HCT116 (cell line): Measurements from ENCODE around the gene AGBL1. TPM values are rescaled to one million over a fixed set of nuclear protein-coding genes. Genes with fewer than 3 reads are reported as not detected.
A peak's percentile ranks its signal among the peaks of the same experiment; 100 is the strongest.

Experiments
- ATAC-seq: fragments of 200-7000 bp; cut with Tn5 transposase; 2 replicates; pipeline ENCODE4 v1.9.1; 2020; ENCODE audit warnings: mild to moderate bottlenecking, moderate library complexity
- BruUV-seq: library from RNA; stranded (reverse); fragments of 400-500 nt; replicated peaks from 2 replicates; lab custom pipeline; 2021; lab: Mats Ljungman, UMichigan
- CTCF ChIA-PET: fragments of 300-600 bp; sonication (Branson Sonifier 250); formaldehyde crosslinking; loops from one replicate; lab custom pipeline; 2021; ENCODE audit warnings: antibody characterized with exemption; lab: Charles Lee
- POLR2A ChIA-PET: fragments of 300-600, 350-600 bp; sonication (Branson Sonifier 250); formaldehyde crosslinking; loops from one replicate; lab custom pipeline; 2021; ENCODE audit warnings: antibody characterized with exemption; lab: Charles Lee
- RAD21 ChIA-PET, 2 experiments: fragments of 300-600 bp; sonication (Branson Sonifier 250); formaldehyde crosslinking; loops; one replicate each; lab custom pipeline; 2023; ENCODE audit warnings: low total read pairs in 2 of 2; ENCODE audit not compliant: uncharacterized antibody in 2 of 2, unreplicated experiment in 2 of 2, low non-redundant PET in 1 of 2; lab: Charles Lee
- DNase-seq: peaks from one replicate; pipeline ENCODE4 v3.0.0-alpha.2; 2010; ENCODE audit warnings: low read depth, low spot score
- H2AFZ ChIP-seq: fragments of 200-600 bp; shearing (Covaris generic), sonication (generic); 2 replicates; pipeline ENCODE4 v1.6.1; 2017; ENCODE audit warnings: low read depth, mixed run types, mixed read lengths, antibody characterized with exemption, low read length; ENCODE audit not compliant: poor library complexity, severe bottlenecking
- H3K27ac ChIP-seq: 2 replicates; pipeline ENCODE4 v1.5.1; 2012; ENCODE audit warnings: low read depth, low read length
- H3K27me3 ChIP-seq: fragments of 200-600 bp; sonication (generic); 2 replicates; pipeline ENCODE4 v1.6.1; 2016; ENCODE audit warnings: mixed run types, low read length, mixed read lengths; ENCODE audit not compliant: insufficient read depth
- H3K36me3 ChIP-seq, 2 experiments: fragments of 200-500 bp in 1 of 2; fragments of 200-600 bp in 1 of 2; sonication (Bioruptor generic) in 1 of 2; sonication (generic) in 1 of 2; 2 replicates each; pipeline versions ENCODE4 v1.5.1 to v1.6.1; 2014 to 2016; ENCODE audit warnings: low read length in 2 of 2, inconsistent platforms in 1 of 2, mixed read lengths in 1 of 2, mixed run types in 1 of 2; ENCODE audit not compliant: insufficient read depth in 2 of 2, control insufficient read depth in 1 of 2
- H3K4me1 ChIP-seq, 2 experiments: fragments of 200-600 bp in 1 of 2; sonication (generic) in 1 of 2; 2 replicates each; pipeline versions ENCODE4 v1.5.1 to v1.6.1; 2012 to 2017; ENCODE audit warnings: low read length in 2 of 2, inconsistent platforms in 1 of 2, mild to moderate bottlenecking in 1 of 2, mixed read lengths in 1 of 2, mixed run types in 1 of 2, moderate library complexity in 1 of 2; ENCODE audit not compliant: insufficient read depth in 2 of 2, control insufficient read depth in 1 of 2
- H3K4me2 ChIP-seq: fragments of 200-600 bp; sonication (generic); 2 replicates; pipeline ENCODE4 v1.6.1; 2017; ENCODE audit warnings: mixed run types, low read length, mixed read lengths
- H3K4me3 ChIP-seq, 2 experiments: fragments of 200-600 bp in 1 of 2; sonication (generic) in 1 of 2; replicated peaks in 1 of 2; 2 replicates each; pipeline ENCODE4 v1.5.1; 2011 to 2016; ENCODE audit warnings: low read length in 2 of 2, control low read depth in 1 of 2, low read depth in 1 of 2, mild to moderate bottlenecking in 1 of 2, mixed read lengths in 1 of 2, mixed run types in 1 of 2
- H3K79me2 ChIP-seq: fragments of 200-600 bp; sonication (generic); 2 replicates; pipeline ENCODE4 v1.6.1; 2017; ENCODE audit warnings: mild to moderate bottlenecking, mixed run types, low read length, moderate library complexity, mixed read lengths; ENCODE audit not compliant: insufficient read depth
- H3K9ac ChIP-seq: fragments of 200-600 bp; sonication (generic); 2 replicates; pipeline ENCODE4 v1.6.1; 2016; ENCODE audit warnings: low read length, mixed read lengths
- H3K9me2 ChIP-seq: fragments of 200-600 bp; sonication (generic), shearing (Covaris generic); 2 replicates; pipeline ENCODE4 v1.6.1; 2017; ENCODE audit warnings: mixed run types, mild to moderate bottlenecking, moderate library complexity; ENCODE audit not compliant: insufficient read depth
- H3K9me3 ChIP-seq, 2 experiments: fragments of 200-500 bp in 1 of 2; fragments of 200-600 bp in 1 of 2; sonication (Bioruptor generic) in 1 of 2; sonication (generic) in 1 of 2; 2 replicates each; pipeline ENCODE4 v1.6.1; 2014 to 2017; ENCODE audit warnings: low read length in 2 of 2, mixed read lengths in 2 of 2, inconsistent platforms in 1 of 2, low read depth in 1 of 2, mild to moderate bottlenecking in 1 of 2, mixed run types in 1 of 2, moderate library complexity in 1 of 2; ENCODE audit not compliant: control insufficient read depth in 1 of 2, insufficient read depth in 1 of 2
- H4K20me1 ChIP-seq: fragments of 200-600 bp; sonication (generic), shearing (Covaris generic); 2 replicates; pipeline ENCODE4 v1.6.1; 2017; ENCODE audit warnings: mixed run types, mild to moderate bottlenecking, moderate library complexity; ENCODE audit not compliant: insufficient read depth
- ELF1 ChIP-seq: IDR thresholded peaks from 2 replicates; pipeline ENCODE4 v1.6.1; 2012; ENCODE audit warnings: low read depth, borderline replicate concordance
- EZH2 ChIP-seq: fragments of 200-600 bp; sonication (generic); IDR thresholded peaks from 2 replicates; pipeline ENCODE4 v1.6.1; 2017; ENCODE audit warnings: antibody characterized with exemption, mixed run types
- EZH2phosphoT487 ChIP-seq: fragments of 200-600 bp; IDR thresholded peaks from 2 replicates; pipeline ENCODE4 v1.6.1; 2018; ENCODE audit warnings: antibody characterized with exemption, borderline replicate concordance
- JUND ChIP-seq: IDR thresholded peaks from 2 replicates; pipeline ENCODE4 v1.6.1; 2012
- SIN3A ChIP-seq: IDR thresholded peaks from 2 replicates; pipeline ENCODE4 v1.6.1; 2012; ENCODE audit warnings: low read depth
- TCF7L2 ChIP-seq: IDR thresholded peaks from 2 replicates; pipeline ENCODE4 v1.7.0; 2011; ENCODE audit warnings: borderline replicate concordance, inconsistent platforms; ENCODE audit not compliant: insufficient read depth, insufficient read length; ENCODE audit errors: extremely low read depth
- YY1 ChIP-seq: IDR thresholded peaks from 2 replicates; pipeline ENCODE4 v1.6.1; 2011; ENCODE audit warnings: low read length, low read depth, moderate library complexity, mild to moderate bottlenecking; ENCODE audit not compliant: insufficient replicate concordance; ENCODE audit errors: extremely low read depth
- intact Hi-C: fragments of 100-400 bp; cut with micrococcal nuclease; formaldehyde crosslinking; loops from 2 replicates; pipeline ENCODE4 v1.10.0; 2022
- total RNA-seq: library from RNA; stranded (reverse); gene quantifications from one replicate; pipeline ENCODE4 v1.2.1, GENCODE V29; 2021; ENCODE audit not compliant: unreplicated experiment
- TF ChIP-seq, protein P1 (sequence below), 3 experiments: fragments of 200-600 bp in 1 of 3; sonication (generic) in 1 of 3; IDR thresholded peaks in 2 of 3; conservative IDR thresholded peaks in 1 of 3; 2 replicates each; pipeline ENCODE4 v1.5.1; 2012 to 2017; ENCODE audit warnings: low read depth in 2 of 3, low read length in 2 of 3, antibody characterized with exemption in 1 of 3, borderline replicate concordance in 1 of 3, control low read depth in 1 of 3, mild to moderate bottlenecking in 1 of 3, mixed read lengths in 1 of 3, mixed run types in 1 of 3, moderate library complexity in 1 of 3; ENCODE audit not compliant: insufficient read depth in 1 of 3
- TF ChIP-seq, protein P2 (sequence below): IDR thresholded peaks from 2 replicates; pipeline ENCODE4 v1.6.1; 2012; ENCODE audit warnings: low read depth
- TF ChIP-seq, protein P3 (sequence below): IDR thresholded peaks from 2 replicates; pipeline ENCODE4 v1.6.1; 2012

Gene AGBL1
- total RNA-seq, 1 experiment from 2014 or later = not detected

DNA sequence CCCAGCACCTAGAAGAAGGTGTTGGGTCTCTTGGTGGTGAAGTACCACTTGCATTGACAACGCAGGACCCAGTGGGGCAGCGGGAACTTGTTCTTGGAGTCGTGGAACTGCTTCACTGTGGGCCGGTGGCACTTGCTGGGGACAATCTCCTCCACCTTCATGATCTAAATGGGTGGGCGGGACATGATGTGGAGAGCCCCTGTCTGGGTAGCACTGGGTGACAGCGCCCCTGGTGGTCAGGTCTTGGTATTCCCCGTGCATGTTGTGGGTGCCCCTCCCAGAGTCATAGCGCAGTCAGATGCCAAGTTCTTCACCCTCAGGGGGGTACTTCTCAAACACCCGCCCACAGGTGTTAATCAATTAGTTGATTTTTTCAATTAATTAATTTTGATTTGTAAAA, 60.2 kb downstream of the AGBL1 start:
- RAD21 ChIA-PET = no interaction called here
- no peaks in the 10 kb centered on the region for H4K20me1 ChIP-seq
- no peaks in the 10 kb centered on the region for H3K9me2 ChIP-seq
- no peaks in the 10 kb centered on the region; a peak in 1 of 4 replicates for H3K9me3 ChIP-seq
- H3K4me3 ChIP-seq = no peak overlapping the region
- no peak overlapping the region for H3K27ac ChIP-seq
- no peaks in the 10 kb centered on the region for H3K36me3 ChIP-seq
- intact Hi-C loops = no loop called here
- CTCF ChIA-PET = no interaction called here
- H3K4me2 ChIP-seq = no peak overlapping the region
- no peaks in the 10 kb centered on the region for H3K27me3 ChIP-seq
- no peak overlapping the region for H2AFZ ChIP-seq
- TF ChIP-seq EZH2 = no peak
- TF ChIP-seq, protein P1, sequence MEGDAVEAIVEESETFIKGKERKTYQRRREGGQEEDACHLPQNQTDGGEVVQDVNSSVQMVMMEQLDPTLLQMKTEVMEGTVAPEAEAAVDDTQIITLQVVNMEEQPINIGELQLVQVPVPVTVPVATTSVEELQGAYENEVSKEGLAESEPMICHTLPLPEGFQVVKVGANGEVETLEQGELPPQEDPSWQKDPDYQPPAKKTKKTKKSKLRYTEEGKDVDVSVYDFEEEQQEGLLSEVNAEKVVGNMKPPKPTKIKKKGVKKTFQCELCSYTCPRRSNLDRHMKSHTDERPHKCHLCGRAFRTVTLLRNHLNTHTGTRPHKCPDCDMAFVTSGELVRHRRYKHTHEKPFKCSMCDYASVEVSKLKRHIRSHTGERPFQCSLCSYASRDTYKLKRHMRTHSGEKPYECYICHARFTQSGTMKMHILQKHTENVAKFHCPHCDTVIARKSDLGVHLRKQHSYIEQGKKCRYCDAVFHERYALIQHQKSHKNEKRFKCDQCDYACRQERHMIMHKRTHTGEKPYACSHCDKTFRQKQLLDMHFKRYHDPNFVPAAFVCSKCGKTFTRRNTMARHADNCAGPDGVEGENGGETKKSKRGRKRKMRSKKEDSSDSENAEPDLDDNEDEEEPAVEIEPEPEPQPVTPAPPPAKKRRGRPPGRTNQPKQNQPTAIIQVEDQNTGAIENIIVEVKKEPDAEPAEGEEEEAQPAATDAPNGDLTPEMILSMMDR (IDR thresholded peaks at IDR 0.05 in 2 of 3, conservative IDR thresholded peaks at IDR 0.05 in 1 of 3; ENCODE audit: borderline replicate concordance in 1 of 3, insufficient read depth in 1 of 3, low read depth in 2 of 3, low read length in 2 of 3) = peak in 2 of 3 experiments; percentile 57 to 60; a peak in 4 of 6 replicates
- no peak for TF ChIP-seq JUND
- TF ChIP-seq EZH2phosphoT487 = no peak
- TF ChIP-seq ELF1 = no peak
- no peak for TF ChIP-seq YY1
- TF ChIP-seq, all 23 proteins: peak for 1
- peak; percentile 58; the same call in 1 of the 2 replicates for ATAC-seq
- no TSS peak for BruUV-seq
- H3K4me1 ChIP-seq = no peaks in the 10 kb centered on the region
- POLR2A ChIA-PET = no interaction called here
- no peak overlapping the region for H3K9ac ChIP-seq
- no peak for DNase-seq
- no peaks in the 10 kb centered on the region for H3K79me2 ChIP-seq

DNA sequence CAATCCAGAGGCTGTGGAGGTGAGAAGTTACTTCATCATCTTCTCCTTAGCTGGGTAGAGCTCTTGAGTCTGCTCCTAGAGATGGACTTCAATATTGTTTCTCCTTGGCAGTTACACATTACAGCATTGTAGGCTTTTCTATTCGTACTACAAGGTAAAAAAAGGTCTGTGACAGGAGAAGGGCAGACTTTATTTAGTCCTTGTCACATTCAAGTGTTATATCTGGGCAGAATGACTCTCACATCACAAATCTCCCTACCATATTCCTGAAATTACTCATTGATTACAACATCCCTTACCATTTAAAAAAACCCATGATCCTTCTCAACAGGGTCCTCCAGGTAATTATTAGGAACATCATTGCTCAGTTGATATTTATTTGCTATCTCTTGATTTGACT, 75.0 kb downstream of the AGBL1 start:
- Histone ChIP-seq H3K9me3 (no peaks in the 10 kb centered on the region), H3K27ac (no peak overlapping the region), H2AFZ (no peak overlapping the region), H3K9ac (no peak overlapping the region), H4K20me1 (no peaks in the 10 kb centered on the region), H3K27me3 (no peaks in the 10 kb centered on the region), H3K9me2 (no peaks in the 10 kb centered on the region), H3K4me2 (no peak overlapping the region), H3K36me3 (no peaks in the 10 kb centered on the region), H3K4me1 (no peaks in the 10 kb centered on the region), H3K4me3 (no peak overlapping the region), H3K79me2 (no peaks in the 10 kb centered on the region)
- ATAC-seq (no peak), DNase-seq (no peak)
- no TSS peak for BruUV-seq
- CTCF ChIA-PET = no interaction called here
- POLR2A ChIA-PET = no interaction called here
- TF ChIP-seq EZH2phosphoT487 (no peak), TCF7L2 (no peak), SIN3A (no peak)
- TF ChIP-seq, protein P2, sequence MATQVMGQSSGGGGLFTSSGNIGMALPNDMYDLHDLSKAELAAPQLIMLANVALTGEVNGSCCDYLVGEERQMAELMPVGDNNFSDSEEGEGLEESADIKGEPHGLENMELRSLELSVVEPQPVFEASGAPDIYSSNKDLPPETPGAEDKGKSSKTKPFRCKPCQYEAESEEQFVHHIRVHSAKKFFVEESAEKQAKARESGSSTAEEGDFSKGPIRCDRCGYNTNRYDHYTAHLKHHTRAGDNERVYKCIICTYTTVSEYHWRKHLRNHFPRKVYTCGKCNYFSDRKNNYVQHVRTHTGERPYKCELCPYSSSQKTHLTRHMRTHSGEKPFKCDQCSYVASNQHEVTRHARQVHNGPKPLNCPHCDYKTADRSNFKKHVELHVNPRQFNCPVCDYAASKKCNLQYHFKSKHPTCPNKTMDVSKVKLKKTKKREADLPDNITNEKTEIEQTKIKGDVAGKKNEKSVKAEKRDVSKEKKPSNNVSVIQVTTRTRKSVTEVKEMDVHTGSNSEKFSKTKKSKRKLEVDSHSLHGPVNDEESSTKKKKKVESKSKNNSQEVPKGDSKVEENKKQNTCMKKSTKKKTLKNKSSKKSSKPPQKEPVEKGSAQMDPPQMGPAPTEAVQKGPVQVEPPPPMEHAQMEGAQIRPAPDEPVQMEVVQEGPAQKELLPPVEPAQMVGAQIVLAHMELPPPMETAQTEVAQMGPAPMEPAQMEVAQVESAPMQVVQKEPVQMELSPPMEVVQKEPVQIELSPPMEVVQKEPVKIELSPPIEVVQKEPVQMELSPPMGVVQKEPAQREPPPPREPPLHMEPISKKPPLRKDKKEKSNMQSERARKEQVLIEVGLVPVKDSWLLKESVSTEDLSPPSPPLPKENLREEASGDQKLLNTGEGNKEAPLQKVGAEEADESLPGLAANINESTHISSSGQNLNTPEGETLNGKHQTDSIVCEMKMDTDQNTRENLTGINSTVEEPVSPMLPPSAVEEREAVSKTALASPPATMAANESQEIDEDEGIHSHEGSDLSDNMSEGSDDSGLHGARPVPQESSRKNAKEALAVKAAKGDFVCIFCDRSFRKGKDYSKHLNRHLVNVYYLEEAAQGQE = no peak
- TF ChIP-seq, protein P3, sequence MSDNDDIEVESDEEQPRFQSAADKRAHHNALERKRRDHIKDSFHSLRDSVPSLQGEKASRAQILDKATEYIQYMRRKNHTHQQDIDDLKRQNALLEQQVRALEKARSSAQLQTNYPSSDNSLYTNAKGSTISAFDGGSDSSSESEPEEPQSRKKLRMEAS = no peak
- RAD21 ChIA-PET = no interaction called here
- intact Hi-C loops = no loop called here
